ENCODE results near the gene ASB2. TPM values are rescaled to one million over a fixed set of nuclear protein-coding genes. Genes with fewer than 3 reads are reported as not detected.

The ASB2 gene
- total and polyA plus RNA-seq, 2 of the 13 experiments (the other 11 are each of a cell fraction or from before 2014, with no cell fraction given) = 0.82 to 4.1 TPM

DNA sequence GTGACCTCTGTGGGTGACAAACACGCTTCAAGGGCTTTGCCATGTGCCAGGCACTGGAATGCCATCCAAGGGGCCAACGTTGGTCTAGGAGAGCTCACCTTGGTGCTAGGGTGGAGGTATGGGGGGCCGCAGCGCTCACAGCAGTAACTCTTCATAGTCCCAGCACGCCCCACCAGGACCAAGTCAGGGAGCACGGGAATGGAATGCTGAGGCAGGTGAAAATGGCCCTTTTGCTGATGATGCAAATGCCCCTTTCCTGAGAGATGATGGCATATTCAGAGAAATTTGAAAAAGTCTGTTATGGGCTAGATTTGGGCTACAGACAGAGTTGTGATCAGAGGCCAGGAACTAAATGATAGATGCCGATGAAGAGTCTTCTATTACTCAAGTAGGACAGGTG, 59.2 kb downstream of the ASB2 start:
- ChIA-PET CTCF (ENCODE audit: low intra/inter-chr PET ratio, low total read pairs) (no interaction called here), POLR2A (no interaction called here)
- Histone ChIP-seq H3K27ac (ENCODE audit: extremely low read length, insufficient read depth, low read length) (no peak overlapping the region), H3K4me2 (ENCODE audit: low read depth, low read length) (no peak overlapping the region), H2AFZ (ENCODE audit: low read length) (no peak overlapping the region), H3K9ac (ENCODE audit: insufficient read depth, low read depth, low read length) (no peak overlapping the region), H3K9me3 (ENCODE audit: low read length) (no peaks in the 10 kb centered on the region), H3K4me1 (ENCODE audit: insufficient read depth, low read length) (peaks cover 49% of the 10 kb centered on the region), H3K27me3 (ENCODE audit: control insufficient read depth in 1 of 2, insufficient read depth in 2 of 2, low read length in 2 of 2) (no peaks in the 10 kb centered on the region; a peak in 2 of 5 replicates), H3K4me3 (replicated peaks in 1 of 3; ENCODE audit: insufficient read depth in 1 of 3, low read depth in 2 of 3, low read length in 3 of 3) (no peak overlapping the region), H4K20me1 (ENCODE audit: insufficient read depth, low read length) (no peaks in the 10 kb centered on the region), H3K36me3 (replicated peaks in 1 of 2; ENCODE audit: control insufficient read depth in 1 of 2, insufficient read depth in 2 of 2, low read length in 2 of 2) (no peaks in the 10 kb centered on the region), H3K79me2 (ENCODE audit: insufficient read depth, low read length) (no peaks in the 10 kb centered on the region)
- in situ Hi-C loops (cut with HindIII; ENCODE audit: extremely low pct_ligation_motif_present, low pct_unique_long_range_greater_than_20kb) = no loop called here
- TF ChIP-seq HNRNPL (IDR thresholded peaks at IDR 0.05; ENCODE audit: low read depth, low read length) (0 out of 2 replicates have a peak, but pooled peaks have one; percentile 24), MAFF (IDR thresholded peaks at IDR 0.05; ENCODE audit: low read depth, low read length) (peak; percentile 51; the same call in 1 of the 2 replicates), ZNF570 (CRISPR knock-in tag; IDR thresholded peaks at IDR 0.05; ENCODE audit: borderline replicate concordance) (no peak), TGIF2 (CRISPR knock-in tag; IDR thresholded peaks at IDR 0.05) (no peak), ZNF232 (CRISPR knock-in tag; IDR thresholded peaks at IDR 0.05; ENCODE audit: borderline replicate concordance) (no peak), ZNF616 (CRISPR knock-in tag; IDR thresholded peaks at IDR 0.05; ENCODE audit: low read depth) (no peak), ZNF30 (CRISPR knock-in tag; IDR thresholded peaks at IDR 0.05) (no peak), MAFK (conservative IDR thresholded peaks at IDR 0.05 in 1 of 2, IDR thresholded peaks at IDR 0.05 in 1 of 2; ENCODE audit: low read length in 2 of 2) (peak; percentile 47 to 66; a peak in 3 of 4 replicates), NCOR1 (IDR thresholded peaks at IDR 0.05; ENCODE audit: borderline replicate concordance, low read length) (no peak)
- TF ChIP-seq, protein P1, sequence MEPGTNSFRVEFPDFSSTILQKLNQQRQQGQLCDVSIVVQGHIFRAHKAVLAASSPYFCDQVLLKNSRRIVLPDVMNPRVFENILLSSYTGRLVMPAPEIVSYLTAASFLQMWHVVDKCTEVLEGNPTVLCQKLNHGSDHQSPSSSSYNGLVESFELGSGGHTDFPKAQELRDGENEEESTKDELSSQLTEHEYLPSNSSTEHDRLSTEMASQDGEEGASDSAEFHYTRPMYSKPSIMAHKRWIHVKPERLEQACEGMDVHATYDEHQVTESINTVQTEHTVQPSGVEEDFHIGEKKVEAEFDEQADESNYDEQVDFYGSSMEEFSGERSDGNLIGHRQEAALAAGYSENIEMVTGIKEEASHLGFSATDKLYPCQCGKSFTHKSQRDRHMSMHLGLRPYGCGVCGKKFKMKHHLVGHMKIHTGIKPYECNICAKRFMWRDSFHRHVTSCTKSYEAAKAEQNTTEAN (CRISPR knock-in tag; conservative IDR thresholded peaks at IDR 0.05) = no peak
- TF ChIP-seq, protein P2, sequence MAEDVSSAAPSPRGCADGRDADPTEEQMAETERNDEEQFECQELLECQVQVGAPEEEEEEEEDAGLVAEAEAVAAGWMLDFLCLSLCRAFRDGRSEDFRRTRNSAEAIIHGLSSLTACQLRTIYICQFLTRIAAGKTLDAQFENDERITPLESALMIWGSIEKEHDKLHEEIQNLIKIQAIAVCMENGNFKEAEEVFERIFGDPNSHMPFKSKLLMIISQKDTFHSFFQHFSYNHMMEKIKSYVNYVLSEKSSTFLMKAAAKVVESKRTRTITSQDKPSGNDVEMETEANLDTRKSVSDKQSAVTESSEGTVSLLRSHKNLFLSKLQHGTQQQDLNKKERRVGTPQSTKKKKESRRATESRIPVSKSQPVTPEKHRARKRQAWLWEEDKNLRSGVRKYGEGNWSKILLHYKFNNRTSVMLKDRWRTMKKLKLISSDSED (CRISPR knock-in tag; IDR thresholded peaks at IDR 0.05) = no peak
- TF ChIP-seq, protein P3, sequence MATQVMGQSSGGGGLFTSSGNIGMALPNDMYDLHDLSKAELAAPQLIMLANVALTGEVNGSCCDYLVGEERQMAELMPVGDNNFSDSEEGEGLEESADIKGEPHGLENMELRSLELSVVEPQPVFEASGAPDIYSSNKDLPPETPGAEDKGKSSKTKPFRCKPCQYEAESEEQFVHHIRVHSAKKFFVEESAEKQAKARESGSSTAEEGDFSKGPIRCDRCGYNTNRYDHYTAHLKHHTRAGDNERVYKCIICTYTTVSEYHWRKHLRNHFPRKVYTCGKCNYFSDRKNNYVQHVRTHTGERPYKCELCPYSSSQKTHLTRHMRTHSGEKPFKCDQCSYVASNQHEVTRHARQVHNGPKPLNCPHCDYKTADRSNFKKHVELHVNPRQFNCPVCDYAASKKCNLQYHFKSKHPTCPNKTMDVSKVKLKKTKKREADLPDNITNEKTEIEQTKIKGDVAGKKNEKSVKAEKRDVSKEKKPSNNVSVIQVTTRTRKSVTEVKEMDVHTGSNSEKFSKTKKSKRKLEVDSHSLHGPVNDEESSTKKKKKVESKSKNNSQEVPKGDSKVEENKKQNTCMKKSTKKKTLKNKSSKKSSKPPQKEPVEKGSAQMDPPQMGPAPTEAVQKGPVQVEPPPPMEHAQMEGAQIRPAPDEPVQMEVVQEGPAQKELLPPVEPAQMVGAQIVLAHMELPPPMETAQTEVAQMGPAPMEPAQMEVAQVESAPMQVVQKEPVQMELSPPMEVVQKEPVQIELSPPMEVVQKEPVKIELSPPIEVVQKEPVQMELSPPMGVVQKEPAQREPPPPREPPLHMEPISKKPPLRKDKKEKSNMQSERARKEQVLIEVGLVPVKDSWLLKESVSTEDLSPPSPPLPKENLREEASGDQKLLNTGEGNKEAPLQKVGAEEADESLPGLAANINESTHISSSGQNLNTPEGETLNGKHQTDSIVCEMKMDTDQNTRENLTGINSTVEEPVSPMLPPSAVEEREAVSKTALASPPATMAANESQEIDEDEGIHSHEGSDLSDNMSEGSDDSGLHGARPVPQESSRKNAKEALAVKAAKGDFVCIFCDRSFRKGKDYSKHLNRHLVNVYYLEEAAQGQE (IDR thresholded peaks at IDR 0.05; ENCODE audit: borderline replicate concordance in 1 of 2, low read depth in 1 of 2, low read length in 2 of 2) = no peak
- TF ChIP-seq, protein P4, sequence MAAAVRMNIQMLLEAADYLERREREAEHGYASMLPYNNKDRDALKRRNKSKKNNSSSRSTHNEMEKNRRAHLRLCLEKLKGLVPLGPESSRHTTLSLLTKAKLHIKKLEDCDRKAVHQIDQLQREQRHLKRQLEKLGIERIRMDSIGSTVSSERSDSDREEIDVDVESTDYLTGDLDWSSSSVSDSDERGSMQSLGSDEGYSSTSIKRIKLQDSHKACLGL (CRISPR knock-in tag; IDR thresholded peaks at IDR 0.05) = no peak
- FAIRE-seq (no peak), DNase-seq (ENCODE audit: low spot score) (no peak), ATAC-seq (no peak)
- WGBS (ENCODE audit: low lambda C conversion rate) = 75% methylated on average over 7 of the region's 7 CpGs
- intact Hi-C loops (cut with micrococcal nuclease; ENCODE audit: unreplicated experiment) = no loop called here
- BruUV-seq (replicated peaks) = no TSS peak
